DMS 273 (cell line): ENCODE data around the gene TMEM252.
A peak's percentile ranks its signal among the peaks of the same experiment; 100 is the strongest.

Experiments used
- DNase-seq: peaks from one replicate; lab custom pipeline; 2025; ENCODE audit not compliant: unreplicated experiment; lab: John Stamatoyannopoulos, UW

The TMEM252 gene

GRCh38 chr9:68540712-68541535 is at the start of gene TMEM252:
TSS of gene TMEM252 (minus strand) at chr9:68540883. CDS start at chr9:68540814, 69 bp downstream.
- no peak for DNase-seq

DNA sequence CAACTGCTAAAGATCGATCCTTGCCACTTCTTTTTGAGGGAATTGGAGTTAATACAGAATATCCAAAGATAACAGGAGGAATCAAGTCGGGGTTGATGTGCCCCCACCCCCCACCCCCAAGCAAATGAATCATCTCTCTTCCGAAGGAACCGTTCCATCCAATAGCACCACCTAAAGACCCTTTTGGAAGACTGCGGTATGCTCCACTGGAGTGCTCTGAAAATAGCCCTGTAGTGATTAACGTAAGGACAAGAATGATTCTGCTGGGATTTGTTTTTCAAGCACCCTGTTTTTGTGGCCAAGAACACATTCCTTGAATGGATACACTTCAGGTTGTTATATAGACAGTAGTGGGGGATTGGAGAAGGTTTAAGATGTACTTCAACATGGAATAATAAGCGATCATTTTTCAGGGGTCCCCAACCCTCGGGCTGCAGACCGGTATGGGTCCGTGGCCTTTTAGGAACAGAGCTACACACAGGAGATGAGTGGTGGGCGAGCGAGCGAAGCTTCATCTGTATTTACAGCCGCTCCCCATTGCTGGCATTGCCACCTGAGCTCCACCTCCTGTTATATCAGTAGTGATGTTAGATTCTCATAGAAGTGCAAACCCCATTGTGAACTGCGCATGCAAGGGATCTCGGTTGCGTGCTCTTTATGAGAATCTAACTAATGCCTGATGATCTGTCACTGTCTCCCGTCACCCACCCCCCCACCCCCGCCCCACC is 44.5 kb upstream of the TMEM252 start:
- DNase-seq: peak; percentile 15

- peak; percentile 93 for DNase-seq
Observed at GRCh38 chr9:68584189-68585033, 43.7 kb upstream of the TMEM252 start.

DNA sequence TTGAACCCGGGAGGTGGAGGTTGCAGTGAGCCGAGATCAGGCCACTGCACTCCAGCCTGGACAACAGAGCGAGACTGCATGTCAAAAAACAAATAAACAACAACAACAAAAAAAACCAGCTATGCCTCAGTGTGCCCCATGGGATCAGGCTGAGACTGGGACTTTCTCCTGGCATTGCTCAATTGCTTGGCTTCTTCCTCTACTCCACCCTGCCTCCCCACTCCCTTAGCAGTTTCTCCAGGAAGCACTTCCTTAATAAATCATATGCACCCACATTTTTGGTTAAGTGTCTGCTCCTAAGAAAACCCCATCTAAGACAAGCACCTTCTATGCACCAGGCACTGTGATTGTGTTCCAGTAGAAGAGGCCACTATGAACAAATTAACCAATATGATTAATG is 41.0 kb upstream of the TMEM252 start:
- DNase-seq: no peak

- DNase-seq: no peak
Observed at GRCh38 chr9:68577774-68578591, 37.3 kb upstream of the TMEM252 start.

DNA sequence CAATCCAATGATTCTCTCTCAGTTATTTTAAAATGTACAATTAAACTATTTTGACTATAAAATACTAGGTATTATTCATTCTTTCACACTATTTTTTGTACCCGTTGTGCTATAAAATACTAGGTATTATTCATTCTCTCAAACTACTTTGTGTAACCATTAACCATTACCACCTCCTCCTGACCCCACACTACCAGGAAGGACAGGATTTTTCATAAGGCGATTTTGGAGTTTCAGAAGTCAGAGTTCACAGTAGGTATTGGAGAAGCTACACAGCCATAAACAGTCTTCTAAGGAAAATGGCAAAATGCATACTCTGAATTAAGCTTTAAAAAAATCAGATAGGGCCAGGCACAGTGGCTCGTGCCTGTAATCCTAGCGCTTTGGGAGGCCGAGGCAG is 35.1 kb upstream of the TMEM252 start:
- no peak for DNase-seq

DNA sequence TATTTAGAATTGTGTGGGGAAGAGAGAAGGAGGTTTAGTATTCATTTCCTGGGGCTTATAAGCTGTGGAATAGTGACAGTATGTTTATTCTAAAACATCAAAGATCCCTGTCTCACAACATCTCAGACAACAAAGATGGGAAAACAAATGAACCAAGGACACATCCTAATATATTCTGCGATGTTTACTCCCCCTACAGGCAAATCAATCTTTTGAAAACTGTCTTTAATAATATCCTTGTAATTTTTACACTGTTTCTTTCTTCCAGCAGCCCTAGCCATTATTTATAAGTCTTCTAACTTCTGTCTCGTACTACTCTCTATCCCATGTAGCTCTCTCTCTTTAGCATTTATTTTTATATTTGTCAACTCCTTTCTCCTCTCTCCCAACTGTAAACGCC is 33.5 kb upstream of the TMEM252 start:
- DNase-seq: peak; percentile 27

DNA sequence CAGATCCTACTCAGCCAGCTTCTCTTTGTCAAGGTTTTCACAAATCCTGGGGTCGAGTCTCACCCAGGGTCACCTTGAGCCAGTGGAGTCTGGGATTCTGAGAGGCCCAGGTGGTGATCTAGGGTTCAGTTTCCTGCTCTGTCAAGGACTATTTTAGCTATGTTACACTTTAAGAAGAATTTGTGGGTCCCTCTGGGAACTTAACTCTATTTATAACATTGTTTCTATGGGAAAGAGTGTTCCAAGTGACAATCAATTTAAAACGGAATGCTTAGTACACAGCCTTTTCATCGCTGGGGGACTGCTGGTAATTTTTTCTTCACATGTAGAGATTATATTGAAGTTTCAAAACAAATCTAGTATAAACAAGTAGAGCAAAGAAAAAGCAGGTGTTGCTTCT is 26.9 kb upstream of the TMEM252 start:
- DNase-seq: no peak

DNA sequence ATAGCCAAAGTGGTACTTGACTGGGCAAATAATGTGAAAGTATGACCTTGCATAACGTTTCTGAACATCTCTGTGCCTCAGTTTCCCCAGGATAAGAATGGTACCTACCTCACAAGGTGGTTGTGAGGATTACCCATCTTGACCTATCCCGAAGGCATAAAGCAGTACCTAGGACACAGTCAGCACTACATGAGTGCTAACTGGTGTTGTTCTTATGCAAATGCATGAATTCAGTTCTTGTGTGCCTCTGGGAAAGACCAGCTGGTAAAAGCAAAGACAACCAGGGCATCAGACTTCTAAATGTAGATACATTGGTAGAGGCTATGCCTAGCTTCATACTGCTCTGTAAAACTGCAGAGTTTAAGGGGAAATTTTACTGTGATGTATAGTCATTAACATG is 21.8 kb upstream of the TMEM252 start:
- DNase-seq: no peak

DNA sequence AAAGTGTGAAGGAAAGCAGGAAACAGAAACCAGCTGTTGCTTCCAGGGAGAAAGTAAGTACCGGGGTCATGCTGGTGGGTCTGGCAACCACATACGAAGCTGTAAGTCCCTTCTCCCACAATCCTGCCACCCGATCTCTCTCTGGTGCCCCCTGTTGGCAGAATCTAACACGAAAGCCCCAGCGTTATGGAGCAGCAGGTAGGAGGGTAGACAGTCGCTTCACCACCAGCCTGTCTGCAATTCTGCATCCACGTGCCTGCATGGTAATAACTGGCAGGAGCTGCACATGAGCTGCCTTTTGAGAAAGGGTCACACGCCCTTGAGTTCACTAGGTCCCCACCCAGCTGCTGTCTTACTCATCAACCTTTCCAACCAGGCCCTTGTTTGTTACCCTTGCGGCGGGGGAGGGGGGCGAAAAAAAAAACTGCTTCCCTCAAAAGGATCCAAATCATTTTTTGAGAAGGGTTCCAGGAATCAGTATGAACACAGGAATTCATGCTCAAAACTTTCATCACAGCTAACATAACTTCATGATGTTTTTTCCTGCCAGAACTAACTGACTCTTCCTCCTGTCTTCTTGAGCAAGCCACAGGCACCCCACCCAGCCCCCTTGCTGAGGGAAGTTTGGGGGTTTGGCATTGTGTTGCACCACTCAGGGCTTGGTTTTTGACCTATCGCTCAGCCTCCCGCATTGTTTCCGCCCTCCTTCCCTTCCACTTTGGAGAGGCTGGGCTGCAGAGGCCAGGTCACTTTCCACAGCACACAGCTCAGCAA is 19.6 kb upstream of the TMEM252 start:
- peak; percentile 70 for DNase-seq

DNA sequence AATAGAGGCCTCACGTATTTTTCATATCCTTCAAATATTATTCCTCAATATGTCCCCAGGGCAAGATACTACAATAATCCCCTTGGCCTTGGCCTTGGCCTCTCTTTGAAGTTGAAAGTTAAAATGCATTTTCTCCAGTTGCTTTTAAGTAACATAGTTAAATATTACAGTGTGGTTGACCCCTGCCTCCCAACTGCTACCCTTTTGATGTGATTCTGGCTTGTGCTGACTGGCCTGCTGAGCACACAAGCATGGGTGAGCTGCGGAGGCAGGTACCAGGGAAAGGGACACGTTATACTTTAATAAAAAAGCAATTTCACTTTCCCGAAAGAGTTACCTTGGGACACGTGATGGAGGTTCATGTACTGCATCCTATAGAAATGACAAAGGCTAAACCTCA is 17.9 kb upstream of the TMEM252 start:
- no peak for DNase-seq

GRCh38 chr9:68555437-68556150 is 14.9 kb upstream of the TMEM252 start:
- no peak for DNase-seq

DNA sequence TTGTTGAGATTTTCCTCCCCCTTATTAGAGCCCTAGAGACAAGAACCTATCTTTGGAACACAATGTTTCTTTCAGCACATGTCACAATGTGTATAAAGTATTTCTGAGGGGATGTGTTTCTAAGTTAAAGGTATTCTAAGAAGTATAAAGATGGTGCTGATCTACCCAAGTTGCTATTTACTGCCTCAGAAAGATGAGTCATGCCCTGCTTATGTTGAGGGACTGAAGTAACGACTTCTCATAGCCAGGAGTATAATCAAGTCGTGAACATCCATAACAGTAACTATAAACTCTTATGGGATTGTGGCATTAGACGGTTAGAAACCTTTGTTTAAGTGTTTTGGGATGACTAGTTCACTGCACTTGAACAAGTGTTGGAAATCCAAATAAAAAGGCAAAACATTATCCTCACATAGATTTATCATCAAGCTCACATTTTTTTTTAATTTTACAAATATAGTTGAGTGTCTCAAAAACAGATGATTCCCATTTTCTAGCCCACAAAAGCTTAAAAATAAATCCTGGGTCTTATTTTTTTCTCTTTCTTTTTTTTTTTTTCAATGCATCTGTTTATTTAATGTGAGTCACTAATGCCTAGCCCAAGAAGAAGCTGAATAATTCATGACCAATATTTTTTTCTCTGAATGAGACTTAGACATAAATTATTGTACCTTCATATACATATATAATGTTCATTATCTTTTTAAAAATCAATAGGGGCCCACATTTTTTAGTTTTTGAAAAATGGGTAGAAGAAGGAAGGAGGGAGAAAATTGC is 12.2 kb upstream of the TMEM252 start:
- peak; percentile 6 for DNase-seq

DNA sequence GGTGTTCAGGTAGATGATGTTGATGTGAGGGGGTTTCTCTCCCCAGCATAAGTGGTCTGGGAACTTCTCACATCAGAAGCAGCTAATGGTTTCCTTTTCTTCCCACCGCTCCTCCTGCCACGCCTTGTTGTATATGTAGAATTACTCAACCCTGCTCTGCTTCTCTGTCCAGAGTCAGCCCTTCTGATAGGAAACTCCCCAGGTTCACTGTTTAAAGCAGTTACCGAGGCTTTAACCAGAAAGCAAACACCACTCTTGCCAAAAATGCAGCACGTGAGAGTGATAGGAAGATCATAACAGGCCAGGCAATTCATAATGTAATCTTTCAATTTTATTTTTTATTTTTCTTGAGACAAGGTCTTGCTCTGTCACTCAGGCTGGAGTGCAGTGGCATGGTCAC is 10.5 kb upstream of the TMEM252 start:
- DNase-seq: no peak

DNA sequence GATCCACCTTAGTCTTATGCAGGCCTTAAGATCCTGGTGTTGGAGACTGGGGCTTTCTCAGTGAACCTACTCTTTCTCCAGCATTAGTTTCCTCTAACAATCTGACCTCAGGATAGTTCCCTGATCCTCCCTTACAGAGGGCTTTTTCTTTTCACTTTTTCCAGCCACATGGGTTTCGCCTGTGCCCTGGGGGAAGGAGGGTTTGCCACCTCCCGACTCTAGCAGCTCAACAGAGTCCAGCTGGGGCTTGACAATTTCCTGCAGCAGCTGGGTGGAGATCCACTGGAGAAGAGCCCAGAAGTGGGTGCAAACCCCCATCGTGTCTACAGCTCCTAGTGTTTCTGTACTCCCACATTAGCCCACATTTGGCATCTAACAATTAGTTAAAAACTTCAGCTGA is 7.6 kb upstream of the TMEM252 start:
- no peak for DNase-seq

DNA sequence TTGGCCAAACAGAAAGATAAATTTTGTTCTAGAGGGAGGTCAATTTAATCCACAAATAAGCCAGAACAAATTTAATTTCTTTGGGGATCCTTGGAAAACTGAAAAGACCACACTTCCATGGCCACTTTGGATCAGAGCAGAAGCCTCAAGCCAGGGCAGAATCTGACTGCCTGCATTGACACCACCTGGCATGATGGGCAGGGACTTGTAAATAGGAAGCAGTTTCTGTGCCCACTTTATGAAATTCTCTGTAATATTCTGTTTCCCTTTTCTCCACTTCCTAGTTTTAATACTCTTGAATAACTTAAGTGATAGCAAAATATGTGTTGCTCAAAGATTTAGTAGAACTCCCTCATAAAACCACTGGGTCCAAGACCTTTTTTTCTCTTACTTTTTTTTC is 6.7 kb upstream of the TMEM252 start:
- DNase-seq: no peak

DNA sequence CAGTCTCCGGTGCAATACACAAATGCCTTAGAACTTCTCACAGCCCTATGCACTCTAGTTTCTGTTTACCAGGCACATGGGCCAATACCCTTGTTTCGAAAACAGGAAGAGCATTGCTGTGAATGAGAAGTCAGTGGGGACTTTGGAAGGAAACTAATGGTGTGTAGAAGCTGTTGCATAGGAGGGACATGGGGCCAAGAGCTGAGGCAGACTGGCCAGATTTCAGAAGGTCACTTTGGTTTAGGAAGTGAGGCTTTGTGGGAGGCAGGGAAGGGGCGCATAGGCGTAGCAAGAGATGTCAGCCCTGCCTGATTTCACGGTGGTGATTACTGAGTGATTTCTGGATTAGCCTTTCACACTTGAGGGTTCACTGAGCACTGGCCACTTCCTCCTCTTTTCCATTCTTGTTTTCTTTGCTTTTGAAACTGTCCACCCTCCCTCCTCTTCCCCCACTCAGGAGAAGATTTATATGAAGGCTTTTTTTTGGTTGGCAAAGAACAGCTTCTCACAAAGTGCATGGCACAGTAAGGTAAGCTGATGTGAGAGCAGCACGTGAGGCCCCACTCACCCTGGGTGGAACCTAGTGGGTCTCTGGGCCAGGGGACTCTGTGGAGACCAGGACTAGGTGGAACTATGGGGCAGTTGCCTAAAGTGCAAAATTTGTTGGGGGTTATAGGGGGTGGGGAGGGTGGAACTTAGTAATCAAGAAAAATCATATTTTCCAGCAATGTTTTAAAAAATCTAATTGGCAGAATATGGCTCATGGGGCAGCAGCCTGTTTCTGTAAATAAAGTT is 6.1 kb upstream of the TMEM252 start:
- DNase-seq: no peak
